Measurements from ENCODE around the gene SSBP3.

SSBP3 gene

GRCh38 chr1:54328066-54328636, 78.0 kb downstream of the SSBP3 start:
- DNase-seq = no peak

GRCh38 chr1:54327386-54328065, 78.7 kb downstream of the SSBP3 start:
- DNase-seq = no peak

- DNase-seq = no peak
Measured at GRCh38 chr1:54326543-54327385, 79.4 kb downstream of the SSBP3 start.

GRCh38 chr1:54325703-54326461, 80.3 kb downstream of the SSBP3 start:
- no peak for DNase-seq

GRCh38 chr1:54325284-54325683, 80.9 kb downstream of the SSBP3 start:
- DNase-seq = no peak

- DNase-seq = no peak
Measured at GRCh38 chr1:54324251-54325140, 81.7 kb downstream of the SSBP3 start.

- DNase-seq = no peak
Measured at GRCh38 chr1:54323921-54324250, 82.3 kb downstream of the SSBP3 start.

GRCh38 chr1:54323324-54323739, 82.9 kb downstream of the SSBP3 start:
- no peak for DNase-seq

- no peak for DNase-seq
Measured at GRCh38 chr1:54318246-54318814, 87.9 kb downstream of the SSBP3 start.

- no peak for DNase-seq
Measured at GRCh38 chr1:54317084-54317483, 89.1 kb downstream of the SSBP3 start.

- DNase-seq = no peak
Measured at GRCh38 chr1:54315099-54315498, 91.1 kb downstream of the SSBP3 start.

- no peak for DNase-seq
Measured at GRCh38 chr1:54314696-54315095, 91.5 kb downstream of the SSBP3 start.

GRCh38 chr1:54312796-54313316, 93.3 kb downstream of the SSBP3 start:
- no peak for DNase-seq

- no peak for DNase-seq
Measured at GRCh38 chr1:54311506-54311905, 94.7 kb downstream of the SSBP3 start.

- no peak for DNase-seq
Measured at GRCh38 chr1:54310439-54311328, 95.5 kb downstream of the SSBP3 start.

- DNase-seq = no peak
Measured at GRCh38 chr1:54309631-54310366, 96.4 kb downstream of the SSBP3 start.

- DNase-seq = no peak
Measured at GRCh38 chr1:54307305-54307704, 98.9 kb downstream of the SSBP3 start.

- no peak for DNase-seq
Measured at GRCh38 chr1:54305906-54306514, 100.2 kb downstream of the SSBP3 start.

- DNase-seq = no peak
Measured at GRCh38 chr1:54304518-54304917, 101.7 kb downstream of the SSBP3 start.

Data from activated CD8-positive, alpha-beta memory T cell treated with anti-CD3 and anti-CD28 coated beads for 24 hours (primary cell).